Loucy (cell line): Measurements from ENCODE around the gene ASTN2.

Source experiments
- EZH2phosphoT487 ChIP-seq: fragments of 200-600 bp; IDR thresholded peaks from 2 replicates; pipeline ENCODE4 v1.6.1; 2018; ENCODE audit warnings: antibody characterized with exemption, mild to moderate bottlenecking, moderate library complexity, borderline replicate concordance
- TF ChIP-seq, protein P1 (sequence below): fragments of 200-600 bp; sonication (generic); conservative IDR thresholded peaks from 2 replicates; pipeline ENCODE4 v1.5.1; 2014; ENCODE audit warnings: mild to moderate bottlenecking, antibody characterized with exemption, low read length

DNA sequence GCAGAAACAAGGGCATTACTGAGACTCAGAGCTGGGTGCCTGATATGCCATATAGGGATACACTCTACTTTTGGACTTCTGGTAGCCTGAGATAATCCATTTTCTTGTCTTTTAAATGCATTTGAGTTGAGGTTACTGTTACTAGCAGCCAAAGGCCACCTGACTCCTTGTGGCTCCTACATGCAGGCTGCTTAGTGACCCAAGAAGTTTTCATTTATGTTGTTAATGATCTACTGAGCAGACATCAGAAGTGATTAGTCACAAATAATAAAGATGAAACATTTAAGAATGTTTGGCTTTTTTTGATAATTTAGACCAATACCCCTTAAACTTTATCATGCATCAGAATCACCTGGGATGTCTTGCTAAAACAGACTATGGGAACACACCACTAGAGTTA is 899.3 kb downstream of the ASTN2 start:
- TF ChIP-seq, protein P1, sequence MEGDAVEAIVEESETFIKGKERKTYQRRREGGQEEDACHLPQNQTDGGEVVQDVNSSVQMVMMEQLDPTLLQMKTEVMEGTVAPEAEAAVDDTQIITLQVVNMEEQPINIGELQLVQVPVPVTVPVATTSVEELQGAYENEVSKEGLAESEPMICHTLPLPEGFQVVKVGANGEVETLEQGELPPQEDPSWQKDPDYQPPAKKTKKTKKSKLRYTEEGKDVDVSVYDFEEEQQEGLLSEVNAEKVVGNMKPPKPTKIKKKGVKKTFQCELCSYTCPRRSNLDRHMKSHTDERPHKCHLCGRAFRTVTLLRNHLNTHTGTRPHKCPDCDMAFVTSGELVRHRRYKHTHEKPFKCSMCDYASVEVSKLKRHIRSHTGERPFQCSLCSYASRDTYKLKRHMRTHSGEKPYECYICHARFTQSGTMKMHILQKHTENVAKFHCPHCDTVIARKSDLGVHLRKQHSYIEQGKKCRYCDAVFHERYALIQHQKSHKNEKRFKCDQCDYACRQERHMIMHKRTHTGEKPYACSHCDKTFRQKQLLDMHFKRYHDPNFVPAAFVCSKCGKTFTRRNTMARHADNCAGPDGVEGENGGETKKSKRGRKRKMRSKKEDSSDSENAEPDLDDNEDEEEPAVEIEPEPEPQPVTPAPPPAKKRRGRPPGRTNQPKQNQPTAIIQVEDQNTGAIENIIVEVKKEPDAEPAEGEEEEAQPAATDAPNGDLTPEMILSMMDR: no peak
- TF ChIP-seq EZH2phosphoT487: no peak
